PC-9 (cell line): ENCODE data around the gene USP54.

Source experiments
- EZH2 ChIP-seq: fragments of 200-600 bp; sonication (generic); IDR thresholded peaks from 2 replicates; pipeline ENCODE4 v1.8.0; 2017; ENCODE audit warnings: antibody characterized with exemption, low read depth
- TF ChIP-seq, protein P1 (sequence below): fragments of 200-600 bp; sonication (generic); conservative IDR thresholded peaks from 2 replicates; pipeline ENCODE4 v1.6.1; 2017; ENCODE audit warnings: mixed run types, antibody characterized with exemption, mild to moderate bottlenecking, moderate library complexity

DNA sequence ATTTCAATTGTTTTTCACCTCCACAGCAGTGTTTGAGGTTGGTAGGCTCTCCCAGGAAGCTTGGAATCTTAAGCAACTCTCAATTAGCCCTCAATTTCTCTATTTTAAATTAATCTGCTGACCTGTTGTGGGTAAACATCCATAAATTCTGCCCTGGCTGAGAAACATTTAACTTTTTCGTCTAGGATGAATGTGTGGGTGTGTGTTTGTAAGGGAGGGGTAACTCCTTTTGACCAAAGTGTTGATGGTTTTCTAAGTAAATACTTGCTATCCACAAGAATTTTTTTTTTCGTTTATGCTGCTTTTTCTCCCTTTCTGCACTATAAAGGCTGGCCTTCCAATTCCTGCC is 96.3 kb downstream of the USP54 start:
- TF ChIP-seq, protein P1, sequence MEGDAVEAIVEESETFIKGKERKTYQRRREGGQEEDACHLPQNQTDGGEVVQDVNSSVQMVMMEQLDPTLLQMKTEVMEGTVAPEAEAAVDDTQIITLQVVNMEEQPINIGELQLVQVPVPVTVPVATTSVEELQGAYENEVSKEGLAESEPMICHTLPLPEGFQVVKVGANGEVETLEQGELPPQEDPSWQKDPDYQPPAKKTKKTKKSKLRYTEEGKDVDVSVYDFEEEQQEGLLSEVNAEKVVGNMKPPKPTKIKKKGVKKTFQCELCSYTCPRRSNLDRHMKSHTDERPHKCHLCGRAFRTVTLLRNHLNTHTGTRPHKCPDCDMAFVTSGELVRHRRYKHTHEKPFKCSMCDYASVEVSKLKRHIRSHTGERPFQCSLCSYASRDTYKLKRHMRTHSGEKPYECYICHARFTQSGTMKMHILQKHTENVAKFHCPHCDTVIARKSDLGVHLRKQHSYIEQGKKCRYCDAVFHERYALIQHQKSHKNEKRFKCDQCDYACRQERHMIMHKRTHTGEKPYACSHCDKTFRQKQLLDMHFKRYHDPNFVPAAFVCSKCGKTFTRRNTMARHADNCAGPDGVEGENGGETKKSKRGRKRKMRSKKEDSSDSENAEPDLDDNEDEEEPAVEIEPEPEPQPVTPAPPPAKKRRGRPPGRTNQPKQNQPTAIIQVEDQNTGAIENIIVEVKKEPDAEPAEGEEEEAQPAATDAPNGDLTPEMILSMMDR: no peak
- no peak for TF ChIP-seq EZH2
